Left ventricle myocardium superior (tissue), 1 donor: ENCODE results near the gene CTNNA1. TPM values are rescaled to one million over a fixed set of nuclear protein-coding genes. Genes with fewer than 3 reads are reported as not detected.

Source experiments
- ATAC-seq: fragments of 200-7000 bp; cut with Tn5 transposase; one replicate; pipeline ENCODE4 v1.9.1; 2020; ENCODE audit warnings: mild to moderate bottlenecking, moderate library complexity
- DNase-seq: peaks from one replicate; pipeline ENCODE4 v3.0.0-alpha.2; 2020
- intact Hi-C: fragments of 100-400 bp; cut with micrococcal nuclease; formaldehyde crosslinking; loops from one replicate; pipeline ENCODE4 v1.11.0; 2022
- total RNA-seq: library from RNA; stranded (reverse); fragmentation: NEBNext Ultra II Directional; extraction: Animal tissue kit (Norgen Biotek cat#: 25700); gene quantifications from one replicate; pipeline ENCODE4 v1.2.1, GENCODE V29; 2021
- donor health status: DM: no; HTN: yes; CAD: no; lungs with severe emphysema.

The CTNNA1 gene
- total RNA-seq, 1 donor from 2014 or later = 296 TPM

- intact Hi-C loops = no loop called here
- no peak for ATAC-seq
These were observed 182.2 kb downstream of the CTNNA1 start for GRCh38 chr5:138935466-138935865.

DNA sequence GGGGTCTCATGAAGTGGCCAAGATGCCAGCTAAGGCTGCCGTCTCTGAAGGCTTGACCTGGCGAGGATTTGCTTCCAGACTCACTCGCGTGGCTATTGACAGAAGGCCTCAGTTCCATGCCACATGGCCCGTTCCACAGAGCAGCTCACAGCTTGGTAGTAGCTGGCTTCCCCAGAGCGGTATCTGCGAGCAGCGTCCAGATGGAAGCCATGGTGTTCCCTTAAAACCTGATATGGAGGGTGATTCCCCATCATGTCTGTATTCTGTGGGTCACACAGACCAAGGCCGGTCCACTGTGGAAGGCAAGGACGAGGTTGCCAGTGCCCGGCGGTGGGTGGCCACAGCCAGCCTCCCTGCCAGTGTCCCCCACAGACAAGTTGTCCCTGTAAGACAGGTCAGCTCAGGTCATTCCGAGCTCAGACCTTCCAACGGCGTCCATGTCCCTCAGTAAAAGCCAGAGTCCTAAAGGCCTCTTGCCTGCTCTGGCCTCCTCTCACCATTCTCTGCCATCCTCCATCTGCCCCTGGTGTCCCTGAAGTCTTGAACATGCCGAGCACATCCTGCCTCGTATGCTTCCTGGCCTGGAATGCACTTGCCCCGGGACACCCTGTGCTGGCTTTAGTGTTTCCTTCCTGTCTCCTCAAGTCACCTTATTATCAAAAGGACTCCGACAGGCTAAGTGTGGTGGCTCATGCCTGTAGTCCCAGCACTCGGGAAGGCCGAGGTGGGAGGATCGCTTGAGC is 183.2 kb downstream of the CTNNA1 start:
- ATAC-seq = peak; percentile 54
- intact Hi-C loops = no loop called here
- DNase-seq = no peak

More at GRCh38 chr5:138935466-138935865, 182.2 kb downstream of the CTNNA1 start:
- DNase-seq = no peak

- intact Hi-C loops = no loop called here
- DNase-seq (no peak), ATAC-seq (peak; percentile 28)
These were observed 183.7 kb downstream of the CTNNA1 start for GRCh38 chr5:138936968-138937345.

DNA sequence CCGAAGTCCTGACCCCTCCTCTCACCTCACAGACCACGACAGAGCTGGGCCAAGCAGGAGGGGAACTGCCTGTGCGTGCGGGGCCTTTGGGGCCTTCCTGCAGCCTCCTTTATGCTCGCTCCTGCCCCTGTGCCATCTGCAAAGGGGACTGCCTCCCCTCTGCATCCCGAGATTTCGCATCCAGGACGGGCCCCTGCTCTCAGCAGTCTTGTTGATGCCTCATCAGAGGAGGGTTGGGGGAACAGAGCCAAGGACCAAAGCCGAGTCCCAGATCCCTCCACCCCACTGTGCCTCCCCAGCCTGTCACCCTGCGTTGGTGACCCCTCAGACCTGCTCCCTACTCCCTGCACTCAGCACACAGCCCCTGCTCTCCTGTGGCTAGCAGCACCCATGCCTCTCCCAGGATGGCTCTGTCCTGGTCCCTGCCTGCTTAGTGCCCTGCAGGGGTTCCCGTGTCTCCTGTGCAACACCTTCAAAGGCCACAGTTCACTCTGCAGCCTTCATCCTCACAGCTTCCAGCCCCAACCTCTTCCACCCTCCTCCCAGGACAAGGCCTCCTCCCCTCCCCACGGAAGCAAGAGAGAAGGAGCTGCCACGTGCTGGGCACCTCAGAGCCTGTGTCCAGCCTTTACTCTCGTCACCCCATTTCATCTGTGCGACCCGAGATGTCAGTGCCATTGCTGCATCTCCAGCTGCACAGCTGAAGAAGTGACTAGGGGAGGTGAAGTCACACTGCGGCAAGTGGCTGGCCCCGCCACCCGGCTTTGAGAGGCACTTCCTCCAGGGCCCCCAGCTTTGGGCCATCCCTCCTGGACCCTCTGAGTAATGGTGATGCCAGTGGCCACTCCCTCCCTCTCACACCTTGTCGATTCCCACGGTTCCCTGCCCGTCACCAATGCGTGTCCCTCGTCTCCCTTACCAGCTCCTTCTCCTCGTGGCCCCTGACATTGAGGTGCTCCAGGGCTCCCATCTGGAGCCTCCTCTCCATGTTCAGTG is 184.5 kb downstream of the CTNNA1 start:
- intact Hi-C loops = no loop called here
- DNase-seq (no peak), ATAC-seq (peak; percentile 13)

DNA sequence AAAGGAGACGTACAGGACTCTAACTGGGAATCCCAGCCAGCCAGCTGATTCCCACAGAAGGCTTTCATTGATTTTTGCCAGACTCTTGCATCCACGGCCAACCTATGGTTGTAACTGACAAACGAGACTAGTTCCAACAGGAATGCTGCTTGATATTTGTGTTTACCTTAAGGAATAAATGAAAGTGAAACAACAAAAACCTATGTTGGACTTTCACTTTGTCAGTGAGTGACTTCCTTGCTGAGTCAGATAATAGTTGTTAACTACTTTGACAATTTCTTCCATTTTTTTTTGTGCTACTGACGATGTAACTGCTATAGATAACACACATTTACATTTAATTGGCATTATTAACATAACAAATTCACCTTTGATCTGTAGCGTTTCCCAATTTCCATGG is 185.3 kb downstream of the CTNNA1 start:
- ATAC-seq (no peak), DNase-seq (no peak)
- intact Hi-C loops = no loop called here

DNA sequence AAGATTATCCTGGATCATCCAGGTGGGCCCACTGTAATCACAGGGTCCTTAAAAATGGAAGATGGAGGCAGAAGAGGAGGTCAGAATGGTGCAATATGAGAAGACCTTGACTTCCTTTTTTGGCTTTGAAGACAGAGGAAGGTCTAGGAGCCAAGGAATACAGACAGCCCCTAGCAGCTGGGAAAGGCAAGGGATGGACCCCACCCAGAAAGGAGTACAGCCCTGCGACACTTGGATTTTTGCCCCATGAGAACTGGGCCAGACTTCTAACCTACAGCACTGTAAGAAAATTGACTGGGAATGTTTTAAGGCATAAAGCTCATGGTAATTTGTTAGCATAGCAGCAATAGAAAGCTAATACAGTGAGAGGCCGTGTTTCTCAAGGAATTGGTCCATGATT is 188.8 kb downstream of the CTNNA1 start:
- DNase-seq = no peak
- peak; percentile 8 for ATAC-seq
- intact Hi-C loops = no loop called here

DNA sequence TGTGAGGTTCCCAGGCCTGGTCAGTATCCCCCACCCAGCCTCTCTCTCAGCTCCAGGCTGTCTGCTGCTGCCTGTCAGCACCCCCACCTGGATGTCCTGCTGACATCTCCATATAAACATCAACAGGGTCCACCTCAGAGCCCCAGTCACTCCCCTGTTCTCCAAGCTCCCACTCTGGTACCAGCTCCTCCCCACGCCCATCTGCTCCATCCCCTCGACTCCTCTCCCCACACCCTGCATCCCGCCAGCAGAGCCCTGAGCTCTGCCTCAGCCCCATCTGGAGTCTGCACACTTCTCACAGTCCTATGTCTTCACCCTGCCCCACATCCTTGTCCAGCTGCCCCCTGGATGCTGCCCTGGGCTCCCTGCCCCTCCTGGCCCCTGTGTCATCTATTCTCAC is 189.6 kb downstream of the CTNNA1 start:
- DNase-seq (no peak), ATAC-seq (no peak)
- intact Hi-C loops = no loop called here

DNA sequence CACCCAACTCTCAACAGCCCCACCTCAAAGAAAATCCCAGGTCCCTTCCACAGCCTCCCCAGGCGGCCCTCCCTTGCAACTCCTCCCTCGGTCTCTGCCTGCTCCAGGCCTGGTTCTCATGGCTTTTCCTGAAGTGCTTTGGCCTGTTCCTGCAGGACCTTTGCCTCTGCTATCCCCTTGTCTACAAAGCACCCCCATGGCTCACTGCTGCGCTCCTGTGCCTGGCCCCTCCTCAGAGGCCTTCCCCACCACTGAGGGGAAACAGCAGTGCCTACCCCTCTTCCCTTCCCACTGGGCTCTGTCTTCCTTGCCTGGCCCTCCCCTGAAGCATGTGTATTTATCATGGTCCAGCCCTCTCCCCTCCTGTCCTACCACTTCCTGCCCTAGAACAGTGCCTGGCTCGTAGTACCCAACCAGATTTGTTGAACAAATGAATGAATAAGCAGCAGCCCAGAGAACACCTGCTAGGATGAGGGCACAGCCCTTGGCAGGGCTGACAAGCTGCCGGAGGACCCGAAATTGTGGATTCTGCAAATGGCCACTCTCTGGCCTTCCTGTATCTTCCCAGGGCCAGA is 190.5 kb downstream of the CTNNA1 start:
- ATAC-seq (no peak), DNase-seq (no peak)
- intact Hi-C loops = no loop called here

- intact Hi-C loops = no loop called here
- DNase-seq (no peak), ATAC-seq (no peak)
These were observed 191.5 kb downstream of the CTNNA1 start for GRCh38 chr5:138944527-138945322.

GRCh38 chr5:138945421-138946240 is 192.4 kb downstream of the CTNNA1 start:
- intact Hi-C loops = no loop called here
- ATAC-seq = no peak
- DNase-seq = no peak

GRCh38 chr5:138946241-138946623 is 193.0 kb downstream of the CTNNA1 start:
- DNase-seq (no peak), ATAC-seq (no peak)
- intact Hi-C loops = no loop called here

- ATAC-seq (no peak), DNase-seq (no peak)
- intact Hi-C loops = no loop called here
These were observed 193.8 kb downstream of the CTNNA1 start for GRCh38 chr5:138946831-138947560.

GRCh38 chr5:138947780-138948179 is 194.6 kb downstream of the CTNNA1 start:
- intact Hi-C loops = no loop called here
- peak; percentile 29 for ATAC-seq
- DNase-seq = no peak

DNA sequence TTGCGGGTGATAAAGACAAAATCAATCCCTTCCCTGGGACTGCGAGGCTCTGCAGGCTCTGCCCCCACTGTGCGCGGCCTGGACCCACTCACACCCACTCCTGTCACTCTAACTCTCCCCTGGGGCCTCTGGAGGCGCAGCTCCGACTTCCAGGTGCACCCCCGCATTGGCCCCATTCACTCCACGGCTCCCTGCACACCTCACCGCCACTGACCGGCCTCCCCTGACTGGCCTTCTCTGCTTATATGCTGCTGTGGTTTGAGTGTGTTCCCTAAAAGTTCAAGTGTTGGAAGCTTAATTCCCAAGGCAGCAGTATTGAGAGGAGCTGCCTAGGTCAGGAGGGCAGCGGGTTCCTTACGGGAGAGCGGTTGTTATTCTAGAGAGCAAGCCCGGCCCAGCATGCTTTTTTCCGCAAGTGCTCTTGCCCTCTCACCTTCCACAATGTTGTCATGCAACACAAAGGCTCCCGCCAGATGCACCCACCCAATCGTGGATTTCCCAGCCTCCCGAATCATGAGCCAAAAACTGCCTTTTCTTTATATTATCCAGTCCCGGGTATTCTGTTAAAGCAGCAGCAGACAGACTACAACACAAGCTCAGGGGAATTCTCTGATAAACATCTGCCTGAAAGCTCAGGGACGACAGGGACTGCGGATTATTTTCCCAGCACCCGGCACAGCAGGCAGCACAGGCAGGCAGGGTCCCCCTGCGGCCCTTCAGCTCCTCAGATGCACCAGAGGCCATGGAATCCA is 195.4 kb downstream of the CTNNA1 start:
- ATAC-seq (no peak), DNase-seq (no peak)
- intact Hi-C loops = no loop called here

DNA sequence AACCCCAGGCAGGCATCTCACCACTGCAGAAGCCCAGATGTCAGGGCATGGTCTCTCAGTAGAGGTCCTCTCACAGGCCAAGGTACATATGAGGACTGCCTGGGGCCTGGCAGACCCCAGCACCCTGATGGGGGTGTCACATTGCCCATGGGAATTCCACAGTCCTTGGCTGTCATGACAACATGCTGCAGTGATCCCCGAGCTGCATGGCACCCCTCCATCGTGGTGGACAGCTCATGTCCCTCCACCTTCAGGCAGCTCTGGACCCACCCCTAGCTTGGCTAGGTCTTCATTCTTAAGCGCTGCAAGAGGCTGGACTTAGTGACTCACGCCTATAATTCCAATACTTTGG is 196.0 kb downstream of the CTNNA1 start:
- intact Hi-C loops = no loop called here
- no peak for ATAC-seq
- DNase-seq = no peak

- no peak for DNase-seq
- intact Hi-C loops = no loop called here
- no peak for ATAC-seq
These were observed 196.8 kb downstream of the CTNNA1 start for GRCh38 chr5:138949988-138950387.

- no peak for ATAC-seq
- intact Hi-C loops = no loop called here
- no peak for DNase-seq
These were observed 197.3 kb downstream of the CTNNA1 start for GRCh38 chr5:138950421-138951031.
